ENCODE measurements around the gene SLC4A4.
"Not testable (repeated sequence)": the region's sequence is repeated elsewhere in the genome, so short reads cannot be mapped to it uniquely, and the experiment has no call there.

Gene SLC4A4

GRCh38 chr4:71360844-71361243, 22.0 kb downstream of the SLC4A4 start:
- DNase-seq (ENCODE audit: low spot score) = no peak

GRCh38 chr4:71361476-71361875, 22.7 kb downstream of the SLC4A4 start:
- no peak for DNase-seq (ENCODE audit: low spot score)

- DNase-seq (ENCODE audit: low spot score) = no peak
Measured at GRCh38 chr4:71366766-71367165, 27.9 kb downstream of the SLC4A4 start.

GRCh38 chr4:71367546-71367945, 28.7 kb downstream of the SLC4A4 start:
- no peak for DNase-seq (ENCODE audit: low spot score)

GRCh38 chr4:71368906-71369305, 30.1 kb downstream of the SLC4A4 start:
- no peak for DNase-seq (ENCODE audit: low spot score)

- DNase-seq (ENCODE audit: low spot score) = no peak
Measured at GRCh38 chr4:71369536-71369935, 30.7 kb downstream of the SLC4A4 start.

- no peak for DNase-seq (ENCODE audit: low spot score)
Measured at GRCh38 chr4:71375494-71375893, 36.7 kb downstream of the SLC4A4 start.

GRCh38 chr4:71377561-71377960, 38.7 kb downstream of the SLC4A4 start:
- DNase-seq (ENCODE audit: low spot score) = no peak

- no peak for DNase-seq (ENCODE audit: low spot score)
Measured at GRCh38 chr4:71379126-71379525, 40.3 kb downstream of the SLC4A4 start.

GRCh38 chr4:71380788-71381187, 42.0 kb downstream of the SLC4A4 start:
- DNase-seq (ENCODE audit: low spot score) = no peak

- no peak for DNase-seq (ENCODE audit: low spot score)
Measured at GRCh38 chr4:71382125-71382899, 43.5 kb downstream of the SLC4A4 start.

GRCh38 chr4:71382900-71383560, 44.2 kb downstream of the SLC4A4 start:
- DNase-seq (ENCODE audit: low spot score) = no peak

GRCh38 chr4:71383984-71384383, 45.2 kb downstream of the SLC4A4 start:
- DNase-seq (ENCODE audit: low spot score) = no peak

GRCh38 chr4:71389149-71389827, 50.5 kb downstream of the SLC4A4 start:
- DNase-seq (ENCODE audit: low spot score) = no peak

GRCh38 chr4:71392109-71392508, 53.3 kb downstream of the SLC4A4 start:
- no peak for DNase-seq (ENCODE audit: low spot score)

- no peak for DNase-seq (ENCODE audit: low spot score)
Measured at GRCh38 chr4:71396382-71396781, 57.6 kb downstream of the SLC4A4 start.

- DNase-seq (ENCODE audit: low spot score) = no peak
Measured at GRCh38 chr4:71400810-71401209, 62.0 kb downstream of the SLC4A4 start.

GRCh38 chr4:71402616-71403015, 63.8 kb downstream of the SLC4A4 start:
- DNase-seq (ENCODE audit: low spot score) = no peak

GRCh38 chr4:71404049-71404448, 65.2 kb downstream of the SLC4A4 start:
- no peak for DNase-seq (ENCODE audit: low spot score)

- DNase-seq (ENCODE audit: low spot score) = no peak
Measured at GRCh38 chr4:71405791-71406190, 67.0 kb downstream of the SLC4A4 start.

- no peak for DNase-seq (ENCODE audit: low spot score)
Measured at GRCh38 chr4:71406459-71406963, 67.7 kb downstream of the SLC4A4 start.

GRCh38 chr4:71408961-71409360, 70.1 kb downstream of the SLC4A4 start:
- not testable (repeated sequence) for DNase-seq (ENCODE audit: low spot score)

GRCh38 chr4:71411981-71412380, 73.2 kb downstream of the SLC4A4 start:
- DNase-seq (ENCODE audit: low spot score) = no peak

All from CD4-positive, alpha-beta T cell treated with Interleukin-6 at 100 ng/mL for 8 hours (primary cell).